IPS DF 6.9 (cell line): ENCODE data around the gene PCLO.

ENCODE experiments used
- DNase-seq: peaks from one replicate; pipeline ENCODE4 v3.0.0-alpha.2; 2013; ENCODE audit warnings: low read depth, low spot score
- H3K27ac ChIP-seq: one replicate; pipeline ENCODE4 v1.5.1; 2013; ENCODE audit warnings: low read length, control low read depth
- H3K27me3 ChIP-seq: 2 replicates; pipeline ENCODE4 v1.6.1; 2013; ENCODE audit warnings: mild to moderate bottlenecking, low read length; ENCODE audit not compliant: control insufficient read depth, insufficient read depth
- H3K36me3 ChIP-seq: 2 replicates; pipeline ENCODE4 v1.6.1; 2013; ENCODE audit warnings: low read length; ENCODE audit not compliant: control insufficient read depth, insufficient read depth
- H3K4me1 ChIP-seq: 2 replicates; pipeline ENCODE4 v1.6.1; 2013; ENCODE audit warnings: low read length; ENCODE audit not compliant: control insufficient read depth, insufficient read depth
- H3K4me3 ChIP-seq: 2 replicates; pipeline ENCODE4 v1.5.1; 2013; ENCODE audit warnings: mild to moderate bottlenecking, low read length
- H3K9me3 ChIP-seq: 2 replicates; pipeline ENCODE4 v1.6.1; 2013; ENCODE audit warnings: low read length, inconsistent platforms; ENCODE audit not compliant: control insufficient read depth, insufficient read depth
- WGBS: extraction: QIAGEN DNeasy Blood & Tissue Kit; methylation state at CpG from one replicate; pipeline ENCODE4 v1.1.7; 2013; ENCODE audit warnings: mixed read lengths, missing lambda C conversion rate; ENCODE audit not compliant: insufficient read length, insufficient coverage; 5-methylcytosine and 5-hydroxymethylcytosine counted together

PCLO gene

DNA sequence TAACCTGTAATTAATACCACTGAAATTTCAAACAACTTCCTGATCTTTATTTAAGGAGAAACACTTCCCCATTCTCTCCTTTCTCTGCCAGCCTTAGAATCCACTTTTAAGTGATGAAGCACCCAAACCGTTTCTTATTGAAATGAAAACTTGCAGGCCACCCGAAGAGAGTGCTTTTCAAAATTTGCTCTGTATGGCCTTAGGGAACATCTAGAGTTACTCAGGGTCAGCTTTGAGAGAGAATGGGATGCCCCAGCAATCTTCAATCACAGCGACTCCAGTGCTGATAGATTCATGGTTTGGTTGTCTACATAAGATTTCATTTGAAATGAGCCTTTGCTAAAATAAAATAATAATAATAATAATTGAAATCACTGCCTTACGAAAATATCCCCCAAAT is 323.1 kb downstream of the PCLO start:
- Histone ChIP-seq H3K4me3 (no peak overlapping the region), H3K4me1 (no peaks in the 10 kb centered on the region), H3K9me3 (no peaks in the 10 kb centered on the region), H3K36me3 (no peaks in the 10 kb centered on the region), H3K27ac (no peak overlapping the region), H3K27me3 (no peaks in the 10 kb centered on the region)
- DNase-seq, result no peak
- WGBS, result no CpG with 5 or more reads among the region's 4 CpGs

DNA sequence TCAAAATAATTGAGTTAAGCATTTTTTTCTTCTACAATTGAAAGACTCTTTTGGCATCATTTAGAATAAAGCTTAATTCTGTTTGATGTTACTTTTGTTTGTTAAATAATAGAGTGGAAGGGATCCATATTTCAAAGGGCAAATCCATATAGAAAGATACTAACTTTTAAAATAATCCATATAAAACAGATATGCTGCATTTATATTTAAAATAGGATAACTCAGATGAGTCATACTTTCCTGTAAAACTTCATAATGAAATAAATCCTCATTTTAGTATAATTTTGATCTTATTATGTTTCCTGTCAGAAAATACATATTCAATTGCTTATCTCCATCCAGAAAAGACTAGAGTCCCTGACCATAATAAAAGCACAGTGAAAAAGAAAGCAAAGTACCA is 323.6 kb downstream of the PCLO start:
- H3K36me3 ChIP-seq, result no peaks in the 10 kb centered on the region
- H3K4me1 ChIP-seq, result no peaks in the 10 kb centered on the region
- H3K27me3 ChIP-seq, result no peaks in the 10 kb centered on the region
- no peak overlapping the region for H3K27ac ChIP-seq
- no peak overlapping the region for H3K4me3 ChIP-seq
- DNase-seq, result no peak
- no peaks in the 10 kb centered on the region for H3K9me3 ChIP-seq

DNA sequence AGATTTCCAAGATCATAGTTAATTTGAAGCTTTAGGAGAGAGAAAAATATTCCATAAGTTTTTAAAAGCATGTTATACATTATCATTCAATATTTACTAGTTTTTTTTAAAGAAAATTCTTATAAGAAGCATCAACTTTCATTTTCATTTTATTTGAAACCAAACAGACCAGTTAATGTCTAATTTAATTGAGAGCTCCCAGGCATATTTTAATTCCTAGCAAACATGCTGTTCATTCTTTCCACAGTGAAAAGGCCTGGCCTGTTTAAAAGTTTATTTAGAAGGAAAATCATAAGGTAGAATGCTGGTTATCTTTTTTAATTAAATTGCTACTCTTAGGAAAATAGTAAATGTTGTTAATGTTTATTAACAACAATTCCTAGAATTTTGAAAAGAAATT is 324.4 kb downstream of the PCLO start:
- no peak for DNase-seq
- H3K9me3 ChIP-seq, result no peaks in the 10 kb centered on the region

DNA sequence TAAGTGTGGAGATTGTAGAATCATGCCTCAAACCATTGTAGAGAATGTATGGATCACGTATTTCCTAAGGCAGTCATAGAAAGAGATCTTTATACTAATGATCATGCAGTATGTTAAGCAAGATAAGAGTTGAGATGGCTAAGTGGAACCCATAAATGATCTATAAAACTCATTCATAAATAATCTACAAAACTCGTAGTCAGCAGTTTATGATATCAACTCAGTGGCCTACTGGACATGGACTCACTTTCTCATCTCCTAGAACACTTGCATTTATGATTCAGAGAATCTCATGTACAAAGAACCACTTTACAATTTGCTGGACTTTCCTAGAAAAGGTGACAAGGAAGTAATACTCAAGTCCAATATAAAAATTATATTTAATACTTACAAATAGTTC is 339.6 kb downstream of the PCLO start:
- Histone ChIP-seq H3K9me3 (no peaks in the 10 kb centered on the region), H3K27ac (no peak overlapping the region), H3K4me1 (peaks cover 4% of the 10 kb centered on the region; the same call in 1 of the 2 replicates), H3K36me3 (no peaks in the 10 kb centered on the region), H3K27me3 (no peaks in the 10 kb centered on the region), H3K4me3 (no peak overlapping the region)
- no CpG with 5 or more reads among the region's 2 CpGs for WGBS
- DNase-seq, result no peak

More for the DNA sequence above, 324.4 kb downstream of the PCLO start:
- no peak overlapping the region for H3K4me3 ChIP-seq
- no peaks in the 10 kb centered on the region for H3K4me1 ChIP-seq
- no peaks in the 10 kb centered on the region for H3K27me3 ChIP-seq
- H3K36me3 ChIP-seq, result no peaks in the 10 kb centered on the region
- no peak overlapping the region for H3K27ac ChIP-seq

DNA sequence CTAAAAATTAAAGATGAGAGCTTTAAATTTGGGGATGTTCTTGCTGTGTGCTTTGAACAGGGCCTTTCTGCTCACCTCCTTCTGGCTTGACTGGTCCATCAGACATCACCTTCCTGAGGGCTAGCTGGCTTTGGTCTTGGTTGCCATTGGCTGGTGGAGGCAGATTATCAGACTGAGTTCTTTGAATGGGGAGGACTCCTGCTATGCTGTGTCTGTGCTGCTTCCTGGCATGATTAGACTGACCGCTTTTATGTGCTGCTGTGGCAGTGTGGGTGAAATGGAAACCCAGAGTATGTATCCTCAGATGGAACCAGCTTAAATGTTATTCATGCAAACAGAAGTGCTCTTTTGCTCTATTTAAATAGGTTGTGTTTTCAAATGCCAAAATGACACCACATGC is 341.6 kb downstream of the PCLO start:
- Histone ChIP-seq H3K4me1 (peaks cover 6% of the 10 kb centered on the region; the same call in 1 of the 2 replicates), H3K36me3 (no peaks in the 10 kb centered on the region), H3K4me3 (no peak overlapping the region), H3K9me3 (no peaks in the 10 kb centered on the region), H3K27me3 (no peaks in the 10 kb centered on the region), H3K27ac (no peak overlapping the region)
- DNase-seq, result no peak
- WGBS, result no CpG with 5 or more reads among the region's 1 CpG

DNA sequence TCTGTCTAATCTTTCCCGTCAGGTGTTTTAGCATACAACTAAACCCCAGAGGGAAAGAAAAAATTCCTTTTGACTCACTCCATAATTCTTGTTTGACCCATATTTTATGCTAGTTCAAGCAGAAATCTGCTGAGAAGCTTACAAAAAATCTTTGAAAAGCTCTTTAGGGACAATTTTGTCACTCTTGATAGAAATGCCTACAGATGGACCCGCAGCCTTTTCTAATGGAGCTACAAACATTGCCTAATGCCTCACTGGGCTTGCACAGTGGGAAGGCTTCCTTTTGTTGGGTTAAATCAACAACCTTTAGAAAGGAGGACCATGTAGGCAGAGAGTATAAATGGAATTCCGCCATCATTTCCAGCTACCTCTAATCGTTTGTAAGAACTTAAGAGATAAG is 344.5 kb downstream of the PCLO start:
- no CpG with 5 or more reads among the region's 4 CpGs for WGBS
- Histone ChIP-seq H3K4me3 (no peak overlapping the region), H3K4me1 (peaks cover 6% of the 10 kb centered on the region; the same call in 1 of the 2 replicates), H3K27me3 (no peaks in the 10 kb centered on the region), H3K9me3 (no peaks in the 10 kb centered on the region), H3K27ac (no peak overlapping the region), H3K36me3 (no peaks in the 10 kb centered on the region)
- no peak for DNase-seq

DNA sequence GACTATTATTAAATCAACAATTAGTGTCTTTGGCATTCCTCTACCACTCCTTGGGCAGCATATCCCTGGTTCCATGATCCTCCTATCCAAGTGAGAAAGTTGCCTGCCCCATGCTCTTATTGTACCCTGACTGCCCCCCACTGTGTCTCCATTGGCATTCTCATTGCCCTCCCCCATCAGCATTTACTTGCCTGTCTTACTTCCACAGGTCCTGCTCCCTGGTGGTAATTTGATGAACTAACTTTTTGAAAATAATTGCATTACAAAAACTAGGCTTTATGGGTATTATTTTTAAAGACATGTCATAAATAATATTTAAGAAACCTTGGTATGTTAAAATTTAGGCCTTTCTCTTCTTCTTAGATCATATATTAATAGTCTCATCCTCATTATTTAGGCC is 346.4 kb downstream of the PCLO start:
- Histone ChIP-seq H3K4me3 (no peak overlapping the region), H3K36me3 (no peaks in the 10 kb centered on the region), H3K27ac (no peak overlapping the region), H3K4me1 (0 out of 2 replicates have a peak, but pooled peaks cover 3% of the 10 kb centered on the region), H3K27me3 (no peaks in the 10 kb centered on the region), H3K9me3 (no peaks in the 10 kb centered on the region)
- no peak for DNase-seq

DNA sequence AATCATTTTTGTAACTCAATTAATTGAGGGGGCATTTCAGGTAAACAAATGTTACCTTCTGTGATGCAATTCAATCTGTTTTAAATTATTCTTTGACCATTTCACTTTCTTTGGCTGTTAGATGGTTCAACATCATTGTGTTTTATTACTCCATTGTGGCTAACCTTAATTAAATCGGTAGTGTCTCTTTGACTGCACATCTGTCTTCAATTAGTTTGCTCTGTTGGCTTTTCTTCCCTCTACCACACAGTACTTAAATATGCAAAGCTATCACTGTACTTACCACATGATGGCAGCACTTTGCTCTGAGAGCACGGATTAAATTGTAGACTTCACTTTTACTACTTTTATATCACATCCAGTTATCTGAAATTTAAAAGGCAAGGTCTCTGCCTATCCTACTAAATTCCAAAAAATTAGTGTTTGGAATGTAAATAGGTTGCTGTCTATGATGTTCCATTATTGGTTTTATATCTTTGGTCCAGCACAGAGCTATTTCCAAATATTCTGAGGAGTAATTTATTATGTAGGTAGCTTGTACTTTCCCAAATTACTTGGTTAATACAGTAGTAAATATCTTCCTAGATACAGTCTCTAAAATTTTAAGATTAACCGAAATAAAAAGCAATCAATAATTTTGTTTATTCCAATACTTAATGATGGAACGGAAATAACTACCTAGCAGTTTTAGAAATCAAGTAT is 352.0 kb downstream of the PCLO start:
- DNase-seq, result no peak
- Histone ChIP-seq H3K4me3 (no peak overlapping the region), H3K9me3 (no peaks in the 10 kb centered on the region), H3K27ac (no peak overlapping the region), H3K36me3 (no peaks in the 10 kb centered on the region), H3K4me1 (no peaks in the 10 kb centered on the region), H3K27me3 (no peaks in the 10 kb centered on the region)
- WGBS, result no CpG with 5 or more reads among the region's 4 CpGs

DNA sequence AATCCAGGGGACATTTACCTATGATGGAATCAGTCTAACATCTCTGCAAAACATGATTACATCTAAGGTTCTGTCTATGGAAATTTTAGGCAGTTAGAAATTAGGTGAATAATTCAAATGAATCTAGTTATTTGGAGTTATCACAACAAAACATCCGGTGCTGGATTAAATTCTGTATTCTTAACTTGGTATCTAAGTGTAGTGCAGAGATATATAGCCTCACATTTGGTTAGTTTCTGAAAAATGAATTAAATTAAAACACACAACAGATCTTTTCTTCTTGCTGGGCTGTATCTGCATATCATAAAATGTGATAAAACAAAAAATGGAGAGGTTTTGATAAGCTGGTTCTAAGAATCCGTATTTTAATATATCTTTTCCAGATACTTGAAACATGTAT is 354.1 kb downstream of the PCLO start:
- no peaks in the 10 kb centered on the region for H3K4me1 ChIP-seq
- no peak overlapping the region for H3K4me3 ChIP-seq
- no peaks in the 10 kb centered on the region for H3K36me3 ChIP-seq
- no CpG with 5 or more reads among the region's 2 CpGs for WGBS
- H3K9me3 ChIP-seq, result no peaks in the 10 kb centered on the region
- no peaks in the 10 kb centered on the region for H3K27me3 ChIP-seq
- no peak overlapping the region for H3K27ac ChIP-seq
- no peak for DNase-seq

DNA sequence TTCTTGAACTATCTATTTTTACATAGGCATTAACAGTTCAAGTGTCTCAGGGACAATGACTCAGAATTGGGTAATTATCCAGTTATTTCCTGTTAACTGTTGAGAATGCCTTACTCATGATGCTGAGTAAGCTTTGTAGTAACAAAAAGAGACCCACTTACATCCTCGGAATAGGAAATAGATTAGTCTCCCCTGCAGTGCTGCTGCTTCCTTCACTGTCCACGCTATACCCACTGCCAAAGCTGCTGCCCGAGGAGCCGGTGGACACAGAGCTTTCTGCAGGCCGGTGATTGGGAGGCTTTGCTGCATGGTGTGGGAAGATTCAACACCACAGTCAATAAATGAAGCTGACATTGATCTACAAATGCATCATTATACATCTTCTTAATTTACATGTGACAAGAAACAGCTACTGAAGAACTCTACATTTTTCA is 357.1 kb downstream of the PCLO start:
- H3K36me3 ChIP-seq, result no peaks in the 10 kb centered on the region
- no peak for DNase-seq
- H3K4me3 ChIP-seq, result no peak overlapping the region
- no peaks in the 10 kb centered on the region for H3K4me1 ChIP-seq
- H3K27ac ChIP-seq, result no peak overlapping the region
- H3K9me3 ChIP-seq, result no peaks in the 10 kb centered on the region
- no peaks in the 10 kb centered on the region for H3K27me3 ChIP-seq
- no CpG with 5 or more reads among the region's 5 CpGs for WGBS

DNA sequence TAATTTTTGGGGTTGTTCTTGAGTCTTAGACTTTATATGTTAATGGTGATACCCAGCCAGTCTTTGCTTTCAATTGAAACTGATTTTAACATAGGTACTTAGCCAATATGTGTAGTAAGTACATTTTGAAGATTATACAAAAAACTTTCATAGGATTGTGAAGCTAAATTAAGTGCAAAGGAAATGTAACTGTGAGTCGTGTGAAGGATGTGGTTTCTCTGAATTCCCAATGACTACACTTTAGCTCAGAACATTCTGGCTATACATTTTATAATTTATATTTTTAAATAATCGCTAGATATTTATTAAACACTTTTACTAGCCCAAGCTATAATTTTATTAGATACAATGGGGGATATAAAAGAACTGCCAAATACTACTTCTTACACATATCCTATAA is 359.3 kb downstream of the PCLO start:
- DNase-seq, result no peak
- no CpG with 5 or more reads among the region's 2 CpGs for WGBS
- H3K9me3 ChIP-seq, result no peaks in the 10 kb centered on the region
- H3K36me3 ChIP-seq, result no peaks in the 10 kb centered on the region
- no peaks in the 10 kb centered on the region for H3K27me3 ChIP-seq
- no peaks in the 10 kb centered on the region for H3K4me1 ChIP-seq
- no peak overlapping the region for H3K4me3 ChIP-seq
- H3K27ac ChIP-seq, result no peak overlapping the region
